Kidney epithelial cell (primary cell): ENCODE measurements around the gene FAM124A. TPM values are rescaled to one million over a fixed set of nuclear protein-coding genes. Genes with fewer than 3 reads are reported as not detected.

Experiments
- DNase-seq: peaks from one replicate; pipeline ENCODE4 v3.0.0-alpha.2; 2010; ENCODE audit warnings: low read depth
- H3K27me3 ChIP-seq: 2 replicates; pipeline ENCODE4 v1.6.0; 2011; ENCODE audit warnings: low read length; ENCODE audit not compliant: control insufficient read depth, insufficient read depth
- H3K36me3 ChIP-seq: 2 replicates; pipeline ENCODE4 v1.5.1; 2011; ENCODE audit warnings: low read length; ENCODE audit not compliant: control insufficient read depth, insufficient read depth
- H3K4me3 ChIP-seq: 2 replicates; pipeline ENCODE4 v1.5.1; 2011; ENCODE audit warnings: low read depth, mild to moderate bottlenecking, control low read depth, low read length
- total RNA-seq: library from RNA; depleted of rRNA; stranded (reverse); fragments of >200 nt; gene quantifications from 2 replicates; pipeline ENCODE4 v1.2.3, GENCODE V29; 2015
- TF ChIP-seq, protein P1 (sequence below): IDR thresholded peaks from 2 replicates; pipeline ENCODE4 v1.5.1; 2011; ENCODE audit warnings: mild to moderate bottlenecking, moderate library complexity, low read length, control low read depth, inconsistent platforms; ENCODE audit not compliant: insufficient read depth, poor library complexity, severe bottlenecking

The FAM124A gene
- total RNA-seq, 1 donor from 2014 or later = 1.2 TPM

DNA sequence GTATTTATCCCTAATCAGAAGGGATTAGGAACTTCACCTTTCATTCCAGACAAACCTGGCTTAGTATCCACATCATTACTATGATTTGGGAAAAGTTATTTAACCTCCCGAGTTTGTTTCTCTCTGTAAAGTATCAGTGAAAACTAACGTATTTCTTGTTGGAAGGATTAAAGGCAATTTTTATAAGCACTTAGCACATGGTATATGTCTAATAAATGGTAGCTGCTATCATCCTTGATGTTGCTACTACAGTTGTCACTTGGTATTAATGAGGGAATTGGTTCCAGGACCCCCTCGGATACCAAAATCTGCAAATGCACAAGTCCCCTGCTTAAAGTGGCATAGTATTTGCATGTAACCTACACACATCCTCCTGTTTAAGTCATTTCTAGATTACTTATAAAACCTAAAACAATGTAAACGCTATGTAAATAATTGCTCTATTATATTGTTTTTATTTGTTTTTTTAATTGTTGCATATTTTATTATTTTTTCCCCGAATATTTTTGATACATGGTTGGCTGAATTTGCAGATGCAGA is 42.7 kb upstream of the FAM124A start:
- Histone ChIP-seq H3K36me3 (no peaks in the 10 kb centered on the region), H3K4me3 (no peak overlapping the region), H3K27me3 (no peaks in the 10 kb centered on the region)
- TF ChIP-seq, protein P1, sequence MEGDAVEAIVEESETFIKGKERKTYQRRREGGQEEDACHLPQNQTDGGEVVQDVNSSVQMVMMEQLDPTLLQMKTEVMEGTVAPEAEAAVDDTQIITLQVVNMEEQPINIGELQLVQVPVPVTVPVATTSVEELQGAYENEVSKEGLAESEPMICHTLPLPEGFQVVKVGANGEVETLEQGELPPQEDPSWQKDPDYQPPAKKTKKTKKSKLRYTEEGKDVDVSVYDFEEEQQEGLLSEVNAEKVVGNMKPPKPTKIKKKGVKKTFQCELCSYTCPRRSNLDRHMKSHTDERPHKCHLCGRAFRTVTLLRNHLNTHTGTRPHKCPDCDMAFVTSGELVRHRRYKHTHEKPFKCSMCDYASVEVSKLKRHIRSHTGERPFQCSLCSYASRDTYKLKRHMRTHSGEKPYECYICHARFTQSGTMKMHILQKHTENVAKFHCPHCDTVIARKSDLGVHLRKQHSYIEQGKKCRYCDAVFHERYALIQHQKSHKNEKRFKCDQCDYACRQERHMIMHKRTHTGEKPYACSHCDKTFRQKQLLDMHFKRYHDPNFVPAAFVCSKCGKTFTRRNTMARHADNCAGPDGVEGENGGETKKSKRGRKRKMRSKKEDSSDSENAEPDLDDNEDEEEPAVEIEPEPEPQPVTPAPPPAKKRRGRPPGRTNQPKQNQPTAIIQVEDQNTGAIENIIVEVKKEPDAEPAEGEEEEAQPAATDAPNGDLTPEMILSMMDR = no peak
- DNase-seq = no peak

DNA sequence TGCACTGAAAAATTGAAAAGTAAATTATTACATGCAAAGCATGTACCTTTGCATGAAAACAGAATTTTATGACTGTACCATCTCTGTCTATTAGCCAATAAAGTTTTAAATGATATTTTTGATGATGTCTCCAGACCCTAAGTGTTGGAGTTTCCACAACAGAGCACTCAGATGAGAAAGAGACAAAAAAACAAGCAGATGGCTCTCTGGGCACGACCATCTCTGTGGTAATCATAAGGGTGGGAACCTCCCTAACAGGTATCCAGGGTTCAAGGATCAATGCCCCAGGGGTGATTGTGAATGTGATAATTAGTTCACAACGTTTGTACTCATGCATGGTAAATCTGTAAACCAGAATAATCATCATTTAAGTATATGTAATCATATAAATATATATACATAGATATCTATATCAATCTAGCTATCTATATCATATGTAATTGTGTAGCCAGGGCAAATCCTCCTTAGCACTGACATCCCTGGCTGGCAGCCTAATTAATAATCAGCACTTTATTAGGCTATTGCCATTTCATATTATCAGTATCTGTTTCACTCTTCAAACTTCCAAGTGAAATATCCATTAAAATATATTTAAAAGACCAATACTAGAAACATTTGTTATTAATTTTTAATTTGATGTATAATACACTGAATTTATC is 41.2 kb upstream of the FAM124A start:
- no peak overlapping the region for H3K4me3 ChIP-seq
- H3K36me3 ChIP-seq = no peaks in the 10 kb centered on the region
- no peak for DNase-seq
- no peaks in the 10 kb centered on the region for H3K27me3 ChIP-seq
- TF ChIP-seq, protein P1 = no peak

DNA sequence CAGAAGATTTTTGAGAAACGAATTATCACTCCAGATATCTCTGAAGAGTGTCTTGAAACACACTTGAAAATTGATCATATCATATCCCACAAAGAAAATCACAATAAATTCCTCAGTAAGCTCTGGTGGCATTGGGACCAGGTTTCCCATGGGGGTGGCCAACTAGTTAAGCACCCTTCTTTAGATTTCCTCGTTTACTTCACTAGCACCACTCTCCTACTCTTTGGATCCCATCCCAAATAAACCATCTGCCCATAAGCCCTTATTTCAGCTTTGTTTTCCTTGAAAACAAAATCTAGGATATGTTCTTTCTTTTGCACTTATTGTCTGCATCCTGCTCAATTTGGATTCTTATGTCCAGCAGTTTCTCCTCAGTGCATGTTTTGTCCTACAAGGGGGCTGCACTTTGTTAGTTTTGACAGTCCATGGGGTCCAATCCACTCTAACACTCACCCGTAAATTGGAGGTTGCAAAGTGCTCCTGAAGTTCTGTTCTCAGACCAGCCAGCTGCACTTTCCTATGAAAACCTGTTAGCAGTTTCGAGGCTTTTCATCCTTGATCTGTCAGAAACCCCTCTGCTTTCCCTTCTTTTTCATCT is 40.3 kb upstream of the FAM124A start:
- H3K4me3 ChIP-seq = no peak overlapping the region
- DNase-seq = no peak
- TF ChIP-seq, protein P1 = no peak
- H3K27me3 ChIP-seq = no peaks in the 10 kb centered on the region
- no peaks in the 10 kb centered on the region for H3K36me3 ChIP-seq

DNA sequence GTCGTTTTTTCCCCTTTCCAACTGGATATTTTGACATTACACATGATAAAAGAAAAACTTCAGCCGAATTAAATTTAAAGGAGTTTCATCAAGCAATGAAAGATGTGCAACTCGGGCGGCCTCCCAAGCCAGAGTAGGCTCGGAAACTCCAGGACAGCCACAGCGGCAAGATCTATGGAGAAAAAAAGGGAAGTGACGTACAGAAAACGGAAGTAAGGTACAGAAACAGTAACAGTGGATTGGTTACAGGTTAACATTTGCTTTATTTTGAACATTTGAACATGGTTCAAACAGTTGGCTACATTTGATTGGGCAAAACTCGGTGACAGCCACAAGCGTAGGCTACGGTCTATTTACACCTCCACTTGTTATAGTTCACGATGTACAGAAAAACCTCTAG is 30.5 kb upstream of the FAM124A start:
- Histone ChIP-seq H3K27me3 (no peaks in the 10 kb centered on the region), H3K36me3 (no peaks in the 10 kb centered on the region), H3K4me3 (no peak overlapping the region)
- DNase-seq = no peak
- TF ChIP-seq, protein P1 = no peak

DNA sequence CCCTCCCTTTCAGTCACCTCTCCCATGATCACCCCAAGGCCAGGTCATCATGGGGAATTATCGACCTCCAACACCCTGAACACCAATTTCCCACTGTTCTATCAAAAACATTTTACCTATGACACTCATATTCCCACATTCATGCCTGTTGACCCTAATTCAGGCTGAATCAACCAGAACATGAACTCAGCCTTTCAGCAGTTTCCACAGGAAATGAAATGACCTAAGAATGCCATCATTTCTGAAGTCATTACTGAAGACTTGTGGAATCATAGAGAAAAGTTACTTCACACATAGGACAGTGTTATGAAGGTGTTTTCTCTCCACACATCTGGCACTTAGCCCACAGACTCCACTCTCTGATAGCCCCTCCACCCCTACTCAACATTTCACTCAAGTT is 29.9 kb upstream of the FAM124A start:
- no peak overlapping the region for H3K4me3 ChIP-seq
- H3K36me3 ChIP-seq = no peaks in the 10 kb centered on the region
- no peaks in the 10 kb centered on the region for H3K27me3 ChIP-seq
- TF ChIP-seq, protein P1 = no peak
- DNase-seq = no peak
